Hepatocyte (in vitro differentiated cells): Measurements from ENCODE around the gene RNF141. TPM values are rescaled to one million over a fixed set of nuclear protein-coding genes. Genes with fewer than 3 reads are reported as not detected.
A peak's percentile ranks its signal among the peaks of the same experiment; 100 is the strongest.

ENCODE experiments used
- DNase-seq: peaks from one replicate; pipeline ENCODE4 v3.0.0-alpha.2; 2016; ENCODE audit warnings: low spot score
- H2AFZ ChIP-seq: fragments of 200-600 bp; sonication (generic); 2 replicates; pipeline ENCODE4 v1.6.0; 2016; ENCODE audit warnings: antibody characterized with exemption, mild to moderate bottlenecking
- H3K27ac ChIP-seq: fragments of 200-600 bp; sonication (generic); 2 replicates; pipeline ENCODE4 v1.5.1; 2016; ENCODE audit warnings: mild to moderate bottlenecking
- H3K27me3 ChIP-seq: fragments of 200-600 bp; sonication (generic); 2 replicates; pipeline ENCODE4 v1.6.1; 2016
- H3K36me3 ChIP-seq: fragments of 200-600 bp; sonication (generic); replicated peaks from 2 replicates; pipeline ENCODE4 v1.5.1; 2016; ENCODE audit warnings: low read depth; ENCODE audit not compliant: insufficient read depth
- H3K4me1 ChIP-seq: fragments of 200-600 bp; sonication (generic); 2 replicates; pipeline ENCODE4 v1.5.1; 2016; ENCODE audit warnings: mild to moderate bottlenecking, moderate library complexity; ENCODE audit not compliant: insufficient read depth
- H3K4me2 ChIP-seq: fragments of 200-600 bp; sonication (generic); 2 replicates; pipeline ENCODE4 v1.6.0; 2016
- H3K4me3 ChIP-seq: fragments of 200-600 bp; sonication (generic); 2 replicates; pipeline ENCODE4 v1.5.1; 2016; ENCODE audit warnings: mild to moderate bottlenecking
- H3K79me2 ChIP-seq: fragments of 200-600 bp; sonication (generic); 2 replicates; pipeline ENCODE4 v1.6.0; 2017; ENCODE audit warnings: mild to moderate bottlenecking
- H3K9me2 ChIP-seq: fragments of 200-600 bp; sonication (generic); replicated peaks from 2 replicates; pipeline ENCODE4 v1.6.0; 2017; ENCODE audit warnings: mild to moderate bottlenecking; ENCODE audit not compliant: insufficient read depth
- H3K9me3 ChIP-seq: fragments of 200-600 bp; sonication (generic); 2 replicates; pipeline ENCODE4 v1.5.1; 2016; ENCODE audit warnings: low read depth, mild to moderate bottlenecking
- H4K20me1 ChIP-seq: fragments of 200-600 bp; sonication (generic); 2 replicates; pipeline ENCODE4 v1.6.0; 2016; ENCODE audit warnings: mild to moderate bottlenecking; ENCODE audit not compliant: insufficient read depth, poor library complexity, severe bottlenecking
- CTCF ChIP-seq: fragments of 200-600 bp; sonication (generic); IDR thresholded peaks from 2 replicates; pipeline ENCODE4 v1.5.1; 2016; ENCODE audit warnings: antibody characterized with exemption, mild to moderate bottlenecking; ENCODE audit not compliant: poor library complexity
- EZH2 ChIP-seq: fragments of 200-600 bp; sonication (generic); IDR thresholded peaks from 2 replicates; pipeline ENCODE4 v1.6.1; 2016; ENCODE audit warnings: antibody characterized with exemption, mild to moderate bottlenecking, borderline replicate concordance
- EZH2phosphoT487 ChIP-seq: fragments of 200-600 bp; sonication (generic); IDR thresholded peaks from one replicate; pipeline ENCODE4 v1.6.1; 2018; ENCODE audit warnings: antibody characterized with exemption, mild to moderate bottlenecking, low read depth, moderate library complexity; ENCODE audit not compliant: unreplicated experiment, severe bottlenecking
- WGBS: methylation state at CpG from one replicate; pipeline ENCODE4 v1.1.6; 2016; ENCODE audit warnings: low lambda C conversion rate; ENCODE audit errors: missing lambda C conversion rate; 5-methylcytosine and 5-hydroxymethylcytosine counted together
- polyA plus RNA-seq: library from polyadenylated mRNA; unstranded; fragments of >200 nt; fragmentation: Nextera tagmentation; extraction: Ambion mirVana; gene quantifications from 2 replicates; pipeline ENCODE4 v1.2.1, GENCODE V29; 2016
- total RNA-seq: library from RNA; depleted of rRNA; stranded (reverse); fragments of >200 nt; gene quantifications from 2 replicates; pipeline ENCODE4 v1.2.3, GENCODE V29; 2014

Gene RNF141
- total and polyA plus RNA-seq, 2 experiments from 2014 or later: 21.2 to 32.9 TPM

DNA sequence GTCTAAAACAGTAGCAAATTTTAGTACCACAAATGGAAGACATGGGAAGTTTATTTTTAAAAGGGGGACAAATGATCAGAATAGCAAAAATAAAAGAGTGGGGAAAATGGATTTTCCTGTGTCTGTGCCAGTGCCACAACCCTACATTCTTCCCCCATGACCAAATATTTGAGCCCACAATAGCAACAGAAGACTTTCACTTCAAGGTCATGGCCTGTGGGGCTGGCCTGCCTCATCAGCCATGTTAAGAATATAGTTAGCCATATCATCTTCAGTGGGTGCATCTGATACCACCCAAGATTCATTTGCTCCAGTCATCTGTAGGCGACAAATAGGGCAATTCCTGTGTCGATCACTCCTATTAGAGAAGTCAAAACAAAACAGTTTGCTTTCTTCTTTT, 26.3 kb downstream of the RNF141 start:
- H3K36me3 ChIP-seq: no peaks in the 10 kb centered on the region
- no peaks in the 10 kb centered on the region for H3K79me2 ChIP-seq
- H3K4me1 ChIP-seq: no peaks in the 10 kb centered on the region
- no peak overlapping the region for H3K27ac ChIP-seq
- TF ChIP-seq CTCF: no peak
- no peak for TF ChIP-seq EZH2phosphoT487
- TF ChIP-seq EZH2: no peak
- H2AFZ ChIP-seq: no peak overlapping the region
- H3K4me2 ChIP-seq: no peak overlapping the region
- 100% methylated on average over 2 of the region's 2 CpGs for WGBS
- no peaks in the 10 kb centered on the region for H4K20me1 ChIP-seq
- H3K9me2 ChIP-seq: no peaks in the 10 kb centered on the region
- H3K9me3 ChIP-seq: no peaks in the 10 kb centered on the region
- no peak for DNase-seq
- H3K27me3 ChIP-seq: no peaks in the 10 kb centered on the region
- H3K4me3 ChIP-seq: no peak overlapping the region

DNA sequence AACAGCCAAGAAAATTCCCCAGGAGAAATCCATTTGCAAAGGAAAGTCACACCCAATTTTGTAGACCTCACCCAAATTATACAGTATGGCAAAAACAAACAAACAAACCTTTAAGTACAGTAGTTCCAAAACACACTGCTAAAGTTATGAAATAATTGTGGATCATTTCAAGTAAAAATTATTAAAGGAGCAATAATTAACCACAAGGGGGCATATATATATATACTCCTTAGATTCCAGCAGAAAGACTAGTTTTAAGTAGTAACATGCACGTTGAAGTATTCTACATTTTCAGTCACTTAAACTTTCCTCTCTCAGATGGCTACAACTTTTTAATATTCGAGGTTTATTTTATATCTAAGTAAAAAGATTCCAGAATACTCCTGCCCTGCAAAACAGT, 26.8 kb downstream of the RNF141 start:
- Histone ChIP-seq H3K4me3 (no peak overlapping the region), H3K27ac (no peak overlapping the region), H3K4me1 (no peaks in the 10 kb centered on the region), H3K4me2 (no peak overlapping the region), H2AFZ (no peak overlapping the region), H4K20me1 (no peaks in the 10 kb centered on the region), H3K36me3 (no peaks in the 10 kb centered on the region), H3K27me3 (no peaks in the 10 kb centered on the region), H3K9me3 (no peaks in the 10 kb centered on the region), H3K9me2 (no peaks in the 10 kb centered on the region), H3K79me2 (no peaks in the 10 kb centered on the region)
- peak; percentile 48 for TF ChIP-seq CTCF
- no peak for TF ChIP-seq EZH2phosphoT487
- DNase-seq: no peak
- WGBS: 69% methylated on average over 2 of the region's 2 CpGs

DNA sequence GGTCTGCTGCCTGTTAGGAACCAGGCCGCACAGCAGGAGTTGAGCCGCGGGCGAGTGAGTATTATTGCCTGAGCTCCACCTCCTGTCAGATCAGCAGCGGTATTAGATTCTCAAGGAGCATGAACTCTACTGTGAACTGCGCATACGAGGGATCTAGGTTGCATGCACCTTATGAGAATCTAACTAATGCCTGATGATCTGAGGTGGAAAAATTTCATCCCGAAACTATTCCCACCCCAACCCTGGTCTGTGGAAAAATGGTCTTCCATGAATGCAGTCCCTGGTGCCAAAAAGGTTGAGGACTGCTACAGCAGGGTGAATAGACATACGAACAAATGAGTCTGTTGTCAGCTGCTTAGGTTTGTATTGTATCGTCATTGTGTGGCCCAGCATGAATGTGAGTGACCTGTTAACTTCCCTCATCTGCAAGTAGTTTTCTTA, 29.8 kb downstream of the RNF141 start:
- no peak overlapping the region for H3K27ac ChIP-seq
- no peaks in the 10 kb centered on the region for H3K36me3 ChIP-seq
- no peak overlapping the region for H3K4me2 ChIP-seq
- no peaks in the 10 kb centered on the region for H3K9me3 ChIP-seq
- H3K4me3 ChIP-seq: no peak overlapping the region
- no peaks in the 10 kb centered on the region for H3K4me1 ChIP-seq
- 71% methylated on average over 10 of the region's 10 CpGs for WGBS
- no peaks in the 10 kb centered on the region for H3K27me3 ChIP-seq
- TF ChIP-seq EZH2 (no peak), CTCF (no peak), EZH2phosphoT487 (no peak)
- H3K79me2 ChIP-seq: no peaks in the 10 kb centered on the region
- no peak overlapping the region for H2AFZ ChIP-seq
- H4K20me1 ChIP-seq: no peaks in the 10 kb centered on the region
- DNase-seq: no peak
- no peaks in the 10 kb centered on the region for H3K9me2 ChIP-seq

- H3K27ac ChIP-seq: no peak overlapping the region
- TF ChIP-seq EZH2: no peak
- no peak for TF ChIP-seq EZH2phosphoT487
- TF ChIP-seq CTCF: no peak
These were observed 35.0 kb downstream of the RNF141 start for GRCh38 chr11:10506008-10506370.

More at GRCh38 chr11:10506008-10506370, 35.0 kb downstream of the RNF141 start:
- H3K9me3 ChIP-seq: no peaks in the 10 kb centered on the region
- DNase-seq: no peak
- no peak overlapping the region for H3K4me3 ChIP-seq
- H4K20me1 ChIP-seq: no peaks in the 10 kb centered on the region
- H2AFZ ChIP-seq: no peak overlapping the region
- no peaks in the 10 kb centered on the region for H3K79me2 ChIP-seq
- no peaks in the 10 kb centered on the region for H3K9me2 ChIP-seq
- H3K4me1 ChIP-seq: no peaks in the 10 kb centered on the region
- no peaks in the 10 kb centered on the region for H3K36me3 ChIP-seq
- H3K4me2 ChIP-seq: no peak overlapping the region
- no peaks in the 10 kb centered on the region for H3K27me3 ChIP-seq
